Measurements from ENCODE around the gene SNRPB. TPM values are rescaled to one million over a fixed set of nuclear protein-coding genes. Genes with fewer than 3 reads are reported as not detected.

SNRPB gene
- total RNA-seq, 6 donors from 2014 or later, result 54.5 to 216 (median 123) TPM

GRCh38 chr20:2430538-2430937, 40.1 kb downstream of the SNRPB start:
- Histone ChIP-seq H3K9me3 (no peaks in the 10 kb centered on the region), H3K27me3 (no peaks in the 10 kb centered on the region), H3K27ac (no peak overlapping the region), H3K4me1 (no peaks in the 10 kb centered on the region), H3K36me3 (no peaks in the 10 kb centered on the region), H3K4me3 (no peak overlapping the region)
- WGBS, 2 donors, result 78 to 91% methylated on average over 3 to 4 of the region's 4 CpGs
- DNase-seq, result no peak
- TF ChIP-seq EP300 (IDR thresholded peaks at IDR 0.05) (no peak), CTCF (IDR thresholded peaks at IDR 0.05) (no peak), POLR2AphosphoS5 (IDR thresholded peaks at IDR 0.05) (no peak), POLR2A (IDR thresholded peaks at IDR 0.05) (no peak)
- no peak for ATAC-seq (ENCODE audit: low FRiP score in 2 of 2)

- Histone ChIP-seq H3K9me3 (no peaks in the 10 kb centered on the region), H3K4me1 (no peaks in the 10 kb centered on the region), H3K4me3 (no peak overlapping the region), H3K27me3 (no peaks in the 10 kb centered on the region), H3K36me3 (no peaks in the 10 kb centered on the region), H3K27ac (no peak overlapping the region)
- ATAC-seq (ENCODE audit: low FRiP score in 2 of 2) (no peak), DNase-seq (no peak)
- no peak for TF ChIP-seq POLR2A (IDR thresholded peaks at IDR 0.05)
- no peak for TF ChIP-seq EP300 (IDR thresholded peaks at IDR 0.05)
- TF ChIP-seq CTCF (IDR thresholded peaks at IDR 0.05), result no peak
- no peak for TF ChIP-seq POLR2AphosphoS5 (IDR thresholded peaks at IDR 0.05)
- whole genome bisulfite sequencing, 2 donors, result 89 to 90% methylated on average over 6 of the region's 6 CpGs
Measured at GRCh38 chr20:2429051-2429450, 41.5 kb downstream of the SNRPB start.

GRCh38 chr20:2421247-2421646, 49.3 kb downstream of the SNRPB start:
- no peak for ATAC-seq (ENCODE audit: low FRiP score in 2 of 2)
- TF ChIP-seq CTCF (IDR thresholded peaks at IDR 0.05) (no peak), POLR2A (IDR thresholded peaks at IDR 0.05) (no peak), POLR2AphosphoS5 (IDR thresholded peaks at IDR 0.05) (no peak), EP300 (IDR thresholded peaks at IDR 0.05) (no peak)
- WGBS, 2 donors, result 82 to 84% methylated on average over 5 of the region's 5 CpGs
- DNase-seq, result no peak
- Histone ChIP-seq H3K27ac (no peak overlapping the region), H3K36me3 (no peaks in the 10 kb centered on the region), H3K4me1 (no peaks in the 10 kb centered on the region), H3K9me3 (no peaks in the 10 kb centered on the region), H3K4me3 (no peak overlapping the region), H3K27me3 (no peaks in the 10 kb centered on the region)

- no peaks in the 10 kb centered on the region for H3K27me3 ChIP-seq
- no peak for DNase-seq
- no peaks in the 10 kb centered on the region for H3K36me3 ChIP-seq
- H3K4me3 ChIP-seq, result no peak overlapping the region
- no peak for ATAC-seq (ENCODE audit: low FRiP score in 2 of 2)
- no peaks in the 10 kb centered on the region for H3K4me1 ChIP-seq
- no peaks in the 10 kb centered on the region for H3K9me3 ChIP-seq
- TF ChIP-seq EP300 (IDR thresholded peaks at IDR 0.05) (no peak), CTCF (IDR thresholded peaks at IDR 0.05) (no peak), POLR2A (IDR thresholded peaks at IDR 0.05) (no peak), POLR2AphosphoS5 (IDR thresholded peaks at IDR 0.05) (no peak)
- 72 to 81% methylated on average over 1 of the region's 1 CpG for WGBS, 2 donors
- no peak overlapping the region for H3K27ac ChIP-seq
Measured at GRCh38 chr20:2420510-2420909, 50.1 kb downstream of the SNRPB start.

GRCh38 chr20:2418388-2418787, 52.2 kb downstream of the SNRPB start:
- Histone ChIP-seq H3K27me3 (no peaks in the 10 kb centered on the region), H3K36me3 (no peaks in the 10 kb centered on the region), H3K27ac (no peak overlapping the region), H3K4me1 (no peaks in the 10 kb centered on the region), H3K4me3 (no peak overlapping the region), H3K9me3 (no peaks in the 10 kb centered on the region)
- ATAC-seq (ENCODE audit: low FRiP score in 2 of 2) (no peak), DNase-seq (no peak)
- TF ChIP-seq EP300 (IDR thresholded peaks at IDR 0.05) (no peak), CTCF (IDR thresholded peaks at IDR 0.05) (no peak), POLR2A (IDR thresholded peaks at IDR 0.05) (no peak)
- 24 to 59% methylated on average over 2 of the region's 2 CpGs for WGBS, 2 donors
